ENCODE results near the gene RSPO4.

The RSPO4 gene

DNA sequence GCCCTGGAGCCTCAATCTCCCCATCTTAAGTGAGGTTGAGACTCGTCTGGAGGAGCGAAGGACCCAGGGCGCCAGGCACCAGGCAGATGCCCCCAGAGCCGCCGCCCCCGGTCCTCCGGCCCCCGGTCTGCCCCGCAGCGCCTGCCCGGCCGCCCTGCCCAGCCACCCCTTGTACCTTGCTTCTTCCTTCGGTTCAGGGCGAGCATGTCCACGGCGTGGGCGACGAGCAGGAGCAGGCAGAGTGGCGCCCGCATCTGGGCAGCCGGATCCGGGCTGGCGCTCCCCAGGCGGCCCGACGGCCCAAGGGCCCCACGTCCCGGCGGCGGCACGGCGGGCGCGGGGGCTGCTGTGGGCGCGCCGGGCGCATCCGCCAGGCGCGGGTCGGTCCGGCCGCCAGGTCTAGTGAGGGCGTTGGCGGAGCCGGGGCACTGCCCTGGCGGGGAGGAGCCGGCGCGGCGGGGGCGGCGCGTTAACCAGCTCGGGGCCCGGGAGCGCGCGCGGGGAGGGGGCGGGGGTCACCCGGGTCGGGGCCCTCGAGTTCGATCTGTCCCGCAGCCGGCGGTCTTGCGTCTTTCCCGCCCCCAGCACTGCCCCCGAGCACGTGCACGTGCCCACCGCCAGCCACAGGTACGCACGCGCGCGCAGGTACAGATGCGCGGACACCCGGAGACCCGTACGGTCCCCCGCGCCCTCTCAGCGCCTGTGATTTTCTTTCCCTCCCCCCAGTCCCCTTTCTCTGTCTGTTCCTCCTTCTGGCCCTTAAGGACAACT, at the start of gene RSPO4:
Gene RSPO4, minus strand, starts transcription at position 401 of the 771 bp plus-strand sequence. Its CDS starts 147 bp downstream, at position 254.
- TF ChIP-seq, protein P1, sequence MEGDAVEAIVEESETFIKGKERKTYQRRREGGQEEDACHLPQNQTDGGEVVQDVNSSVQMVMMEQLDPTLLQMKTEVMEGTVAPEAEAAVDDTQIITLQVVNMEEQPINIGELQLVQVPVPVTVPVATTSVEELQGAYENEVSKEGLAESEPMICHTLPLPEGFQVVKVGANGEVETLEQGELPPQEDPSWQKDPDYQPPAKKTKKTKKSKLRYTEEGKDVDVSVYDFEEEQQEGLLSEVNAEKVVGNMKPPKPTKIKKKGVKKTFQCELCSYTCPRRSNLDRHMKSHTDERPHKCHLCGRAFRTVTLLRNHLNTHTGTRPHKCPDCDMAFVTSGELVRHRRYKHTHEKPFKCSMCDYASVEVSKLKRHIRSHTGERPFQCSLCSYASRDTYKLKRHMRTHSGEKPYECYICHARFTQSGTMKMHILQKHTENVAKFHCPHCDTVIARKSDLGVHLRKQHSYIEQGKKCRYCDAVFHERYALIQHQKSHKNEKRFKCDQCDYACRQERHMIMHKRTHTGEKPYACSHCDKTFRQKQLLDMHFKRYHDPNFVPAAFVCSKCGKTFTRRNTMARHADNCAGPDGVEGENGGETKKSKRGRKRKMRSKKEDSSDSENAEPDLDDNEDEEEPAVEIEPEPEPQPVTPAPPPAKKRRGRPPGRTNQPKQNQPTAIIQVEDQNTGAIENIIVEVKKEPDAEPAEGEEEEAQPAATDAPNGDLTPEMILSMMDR (conservative IDR thresholded peaks at IDR 0.05; ENCODE audit: control insufficient read depth, insufficient read depth, low read depth, low read length), result no peak
- no peak within 1 kb of the TSS for H3K4me3 ChIP-seq (ENCODE audit: control insufficient read depth, low read depth, low read length)
- no peak for DNase-seq (ENCODE audit: low read depth)

DNA sequence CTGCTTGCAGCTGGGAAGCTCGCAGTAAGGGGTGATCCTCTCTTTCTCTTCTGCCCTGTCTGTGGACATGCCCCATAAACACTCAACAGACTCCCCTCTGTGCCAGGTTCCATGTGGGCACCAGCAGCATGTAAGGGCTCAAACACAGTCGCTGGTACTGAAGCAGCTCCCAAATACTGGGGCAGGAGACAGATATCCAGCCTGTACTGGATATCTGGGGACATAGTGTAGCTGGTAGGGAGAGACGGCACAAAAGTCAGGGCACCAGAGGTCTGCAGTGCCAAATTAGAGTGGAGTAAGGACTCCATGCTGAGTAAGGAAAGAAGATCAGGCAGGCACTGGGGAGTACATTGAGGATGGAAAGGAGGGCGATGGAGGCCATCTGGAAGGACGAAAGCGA, 48.3 kb upstream of the RSPO4 start:
- TF ChIP-seq, protein P1 (conservative IDR thresholded peaks at IDR 0.05; ENCODE audit: control insufficient read depth, insufficient read depth, low read depth, low read length), result no peak
- H3K4me3 ChIP-seq (ENCODE audit: control insufficient read depth, low read depth, low read length), result no peak overlapping the region
- DNase-seq (ENCODE audit: low read depth), result no peak

DNA sequence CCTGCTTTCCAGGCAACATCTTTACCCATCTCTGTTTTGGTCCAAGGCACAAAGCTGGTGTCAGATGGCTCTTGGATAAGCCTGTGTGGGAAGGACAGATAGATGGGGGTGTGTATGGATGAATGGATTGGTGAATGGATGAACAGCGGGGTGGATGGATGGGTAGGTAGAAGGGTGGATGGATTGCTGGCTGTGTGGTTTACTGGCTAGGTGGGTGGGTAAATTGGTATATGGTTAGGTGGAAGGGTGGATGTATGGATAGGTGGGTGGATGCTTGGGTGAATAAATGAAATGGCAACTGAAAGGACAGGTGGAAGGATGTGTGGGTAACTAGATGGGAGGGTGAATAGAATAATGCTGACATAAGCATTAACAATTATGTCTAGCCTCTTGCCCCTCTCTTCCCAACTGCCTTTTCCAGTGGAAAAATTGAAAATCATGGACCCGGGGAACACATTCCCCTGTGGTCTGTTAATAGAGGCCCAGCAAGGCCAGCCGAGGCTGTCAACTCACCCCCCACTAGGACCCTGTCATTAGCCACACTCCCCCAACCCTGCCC, 43.8 kb upstream of the RSPO4 start:
- H3K4me3 ChIP-seq (ENCODE audit: control insufficient read depth, low read depth, low read length), result no peak overlapping the region
- DNase-seq (ENCODE audit: low read depth), result no peak
- TF ChIP-seq, protein P1 (conservative IDR thresholded peaks at IDR 0.05; ENCODE audit: control insufficient read depth, insufficient read depth, low read depth, low read length), result no peak

DNA sequence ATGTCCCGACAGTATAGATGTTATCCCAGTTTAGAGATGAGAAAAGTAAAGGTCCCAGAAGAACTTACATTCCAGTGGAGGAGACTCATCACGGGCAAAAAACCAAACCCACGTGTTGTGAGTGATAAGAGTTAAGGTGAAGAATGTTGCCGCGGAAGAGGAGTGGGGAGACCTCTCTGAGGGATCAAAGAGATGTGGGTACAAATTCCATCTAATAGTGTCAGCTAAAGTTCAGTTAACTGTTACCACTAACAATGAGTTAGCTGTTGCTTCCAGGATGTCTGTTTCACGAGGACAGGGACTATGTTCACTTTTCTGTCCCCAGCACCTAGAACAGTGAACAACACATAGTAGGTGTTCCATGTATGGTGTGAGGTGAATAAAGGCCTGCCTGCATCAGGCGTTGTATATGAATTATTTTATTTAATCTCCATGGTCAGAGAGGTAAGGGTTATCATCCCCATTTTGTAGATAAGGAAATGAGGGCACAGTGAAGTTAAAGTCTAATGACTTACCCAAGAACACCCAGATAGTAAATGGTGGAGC, 39.8 kb upstream of the RSPO4 start:
- TF ChIP-seq, protein P1 (conservative IDR thresholded peaks at IDR 0.05; ENCODE audit: control insufficient read depth, insufficient read depth, low read depth, low read length), result no peak
- no peak overlapping the region for H3K4me3 ChIP-seq (ENCODE audit: control insufficient read depth, low read depth, low read length)
- DNase-seq (ENCODE audit: low read depth), result no peak

DNA sequence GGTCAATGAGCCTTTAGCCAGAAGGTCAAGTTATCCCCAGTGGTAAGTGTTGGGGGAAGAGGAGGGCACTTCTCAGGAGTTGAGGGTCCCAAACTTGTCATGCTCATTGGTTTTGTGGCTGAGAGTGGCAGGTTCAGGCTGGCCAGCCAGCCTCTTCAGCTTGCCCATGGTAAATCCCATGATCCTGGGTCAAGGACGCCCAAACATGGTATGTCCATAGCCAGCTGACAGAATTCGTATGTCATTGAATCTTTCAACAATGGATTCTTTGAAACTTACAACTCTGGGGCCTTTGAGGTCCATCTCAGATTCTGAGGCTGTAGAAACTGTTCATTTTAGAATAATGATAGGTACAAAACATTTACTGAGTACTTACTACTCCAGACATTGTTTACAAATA, 36.1 kb upstream of the RSPO4 start:
- no peak for DNase-seq (ENCODE audit: low read depth)
- no peak overlapping the region for H3K4me3 ChIP-seq (ENCODE audit: control insufficient read depth, low read depth, low read length)
- TF ChIP-seq, protein P1 (conservative IDR thresholded peaks at IDR 0.05; ENCODE audit: control insufficient read depth, insufficient read depth, low read depth, low read length), result no peak

DNA sequence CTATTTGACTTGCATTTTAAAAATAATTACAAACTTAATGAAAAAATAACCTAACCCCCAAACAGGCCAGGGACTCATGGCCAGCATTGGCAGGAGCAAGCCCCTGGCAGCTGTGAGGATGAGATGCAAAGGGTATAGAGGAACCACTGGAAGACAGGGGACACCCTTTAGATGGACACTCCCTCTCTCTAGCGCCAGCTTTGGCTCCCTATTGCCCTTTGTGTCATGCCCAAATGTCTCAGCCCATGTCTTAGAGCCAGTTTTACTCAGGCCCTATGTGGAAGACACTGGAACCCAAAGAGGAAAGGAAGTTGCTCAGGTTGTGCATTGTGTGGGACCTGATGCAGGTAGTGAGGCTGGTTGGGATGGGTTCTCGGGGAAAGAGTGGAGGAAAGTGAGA, 34.9 kb upstream of the RSPO4 start:
- no peak for DNase-seq (ENCODE audit: low read depth)
- no peak overlapping the region for H3K4me3 ChIP-seq (ENCODE audit: control insufficient read depth, low read depth, low read length)
- TF ChIP-seq, protein P1 (conservative IDR thresholded peaks at IDR 0.05; ENCODE audit: control insufficient read depth, insufficient read depth, low read depth, low read length), result no peak
